Breast epithelium (tissue), 3 donors: ENCODE measurements around the gene FBXO33.

Experiments used
- POLR2A ChIP-seq: fragments of 450-650 bp; IDR thresholded peaks from one replicate; pipeline ENCODE4 v1.6.1; 2016; ENCODE audit warnings: antibody characterized with exemption, mild to moderate bottlenecking, moderate library complexity
- TF ChIP-seq, protein P1 (sequence below), 3 donors: fragments of 450-650 bp; IDR thresholded peaks; one replicate each; pipeline ENCODE4 v1.5.1; 2016 to 2017; ENCODE audit warnings: antibody characterized with exemption in 3 of 3, mild to moderate bottlenecking in 3 of 3, moderate library complexity in 3 of 3

DNA sequence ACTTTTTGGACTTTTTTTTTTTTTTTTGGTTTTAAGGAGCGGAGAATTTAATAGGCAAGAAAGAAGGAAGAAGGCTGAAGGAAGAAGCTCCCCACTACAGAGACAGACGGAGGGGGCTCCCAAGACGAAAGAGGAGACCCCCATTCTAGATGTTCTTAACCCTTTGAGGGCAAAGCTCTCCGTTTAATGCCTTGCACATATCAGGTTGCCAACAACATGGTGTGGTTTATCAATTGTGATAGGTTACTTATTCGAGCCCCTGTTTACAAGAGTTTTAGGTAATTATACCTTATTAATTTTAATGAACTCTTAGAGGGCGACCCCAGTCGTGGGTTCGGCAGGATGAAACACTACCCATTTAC lies 1.2 kb upstream of the FBXO33 start:
- TF ChIP-seq, protein P1, sequence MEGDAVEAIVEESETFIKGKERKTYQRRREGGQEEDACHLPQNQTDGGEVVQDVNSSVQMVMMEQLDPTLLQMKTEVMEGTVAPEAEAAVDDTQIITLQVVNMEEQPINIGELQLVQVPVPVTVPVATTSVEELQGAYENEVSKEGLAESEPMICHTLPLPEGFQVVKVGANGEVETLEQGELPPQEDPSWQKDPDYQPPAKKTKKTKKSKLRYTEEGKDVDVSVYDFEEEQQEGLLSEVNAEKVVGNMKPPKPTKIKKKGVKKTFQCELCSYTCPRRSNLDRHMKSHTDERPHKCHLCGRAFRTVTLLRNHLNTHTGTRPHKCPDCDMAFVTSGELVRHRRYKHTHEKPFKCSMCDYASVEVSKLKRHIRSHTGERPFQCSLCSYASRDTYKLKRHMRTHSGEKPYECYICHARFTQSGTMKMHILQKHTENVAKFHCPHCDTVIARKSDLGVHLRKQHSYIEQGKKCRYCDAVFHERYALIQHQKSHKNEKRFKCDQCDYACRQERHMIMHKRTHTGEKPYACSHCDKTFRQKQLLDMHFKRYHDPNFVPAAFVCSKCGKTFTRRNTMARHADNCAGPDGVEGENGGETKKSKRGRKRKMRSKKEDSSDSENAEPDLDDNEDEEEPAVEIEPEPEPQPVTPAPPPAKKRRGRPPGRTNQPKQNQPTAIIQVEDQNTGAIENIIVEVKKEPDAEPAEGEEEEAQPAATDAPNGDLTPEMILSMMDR (IDR thresholded peaks at IDR 0.05) = no peak
- TF ChIP-seq POLR2A = no peak
